Measurements from ENCODE around the gene PRSS37. TPM values are rescaled to one million over a fixed set of nuclear protein-coding genes. Genes with fewer than 3 reads are reported as not detected.

The PRSS37 gene, protein sequence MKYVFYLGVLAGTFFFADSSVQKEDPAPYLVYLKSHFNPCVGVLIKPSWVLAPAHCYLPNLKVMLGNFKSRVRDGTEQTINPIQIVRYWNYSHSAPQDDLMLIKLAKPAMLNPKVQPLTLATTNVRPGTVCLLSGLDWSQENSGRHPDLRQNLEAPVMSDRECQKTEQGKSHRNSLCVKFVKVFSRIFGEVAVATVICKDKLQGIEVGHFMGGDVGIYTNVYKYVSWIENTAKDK
- polyA plus RNA-seq = not detected

- no peaks in the 10 kb centered on the region for H3K36me3 Mint-ChIP-seq
- no peaks in the 10 kb centered on the region for H3K9me3 Mint-ChIP-seq
- no peaks in the 10 kb centered on the region for H3K27me3 Mint-ChIP-seq
- H3K27ac Mint-ChIP-seq = no peak within 1 kb of the TSS
- no peaks in the 10 kb centered on the region for H3K4me1 Mint-ChIP-seq
- H3K4me3 Mint-ChIP-seq = no peak within 1 kb of the TSS
Observed at GRCh38 chr7:141841385-141841784, at the start of gene PRSS37. TSS of gene PRSS37 (minus strand) at chr7:141841485. CDS start at chr7:141841049, 436 bp downstream.

GRCh38 chr7:141889321-141889720 is 48.0 kb upstream of the PRSS37 start:
- peak overlapping the region in 1 of 4 donors; percentile 23 for H3K4me3 Mint-ChIP-seq
- peaks cover 3% of the 10 kb centered on the region for H3K27me3 Mint-ChIP-seq
- H3K36me3 Mint-ChIP-seq = peaks cover 2% of the 10 kb centered on the region
- no peak overlapping the region for H3K27ac Mint-ChIP-seq
- peaks cover 0 to 4% (median 4%) of the 10 kb centered on the region in 3 donors for H3K9me3 Mint-ChIP-seq
- H3K4me1 Mint-ChIP-seq = peaks cover 0 to 2% (median 0%) of the 10 kb centered on the region in 3 donors

DNA sequence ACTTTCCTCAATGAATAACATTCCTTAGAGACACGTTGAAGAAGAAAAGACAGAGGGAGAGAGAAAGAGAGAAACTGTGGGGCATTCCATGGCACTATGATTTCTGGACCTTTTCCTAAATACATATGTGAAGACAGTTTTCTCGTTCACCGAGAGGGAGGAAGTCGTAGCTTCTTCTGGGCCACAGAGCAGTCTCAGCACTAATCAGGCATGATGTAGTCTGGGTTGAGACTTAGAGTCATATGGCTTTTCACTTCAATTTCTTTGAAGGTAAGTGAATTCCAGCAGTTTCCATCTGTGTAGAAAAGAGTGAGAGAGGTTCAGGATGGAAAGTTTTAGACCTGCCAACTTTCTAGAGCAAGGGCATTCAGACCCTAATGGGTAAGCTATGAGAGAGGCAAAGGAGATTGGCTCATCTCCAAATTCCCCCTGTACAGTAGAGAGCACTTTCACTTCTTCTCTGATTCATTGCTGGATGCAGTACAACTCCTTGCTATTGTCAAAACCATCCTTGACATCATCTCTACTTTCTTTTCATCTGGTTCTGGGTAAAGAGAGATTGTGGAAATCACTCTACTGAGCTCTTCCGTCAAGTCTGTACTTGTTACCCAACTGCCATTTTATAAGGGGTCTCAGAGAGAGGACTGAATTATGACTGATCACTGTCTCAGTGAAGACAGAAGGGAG is 43.4 kb upstream of the PRSS37 start:
- H3K27me3 Mint-ChIP-seq = peaks cover 2% of the 10 kb centered on the region
- peaks cover 0 to 2% (median 0%) of the 10 kb centered on the region in 3 donors for H3K4me1 Mint-ChIP-seq
- H3K36me3 Mint-ChIP-seq = peaks cover 2% of the 10 kb centered on the region
- H3K27ac Mint-ChIP-seq = no peak overlapping the region
- peaks cover 0 to 7% (median 4%) of the 10 kb centered on the region in 3 donors for H3K9me3 Mint-ChIP-seq
- H3K4me3 Mint-ChIP-seq = no peak overlapping the region

GRCh38 chr7:141880960-141881359 is 39.7 kb upstream of the PRSS37 start:
- H3K36me3 Mint-ChIP-seq = no peaks in the 10 kb centered on the region
- no peak overlapping the region for H3K27ac Mint-ChIP-seq
- peaks cover 2 to 6% (median 3%) of the 10 kb centered on the region in 3 donors for H3K9me3 Mint-ChIP-seq
- peaks cover 4% of the 10 kb centered on the region for H3K27me3 Mint-ChIP-seq
- no peak overlapping the region for H3K4me3 Mint-ChIP-seq
- peaks cover 0 to 2% (median 0%) of the 10 kb centered on the region in 3 donors for H3K4me1 Mint-ChIP-seq

DNA sequence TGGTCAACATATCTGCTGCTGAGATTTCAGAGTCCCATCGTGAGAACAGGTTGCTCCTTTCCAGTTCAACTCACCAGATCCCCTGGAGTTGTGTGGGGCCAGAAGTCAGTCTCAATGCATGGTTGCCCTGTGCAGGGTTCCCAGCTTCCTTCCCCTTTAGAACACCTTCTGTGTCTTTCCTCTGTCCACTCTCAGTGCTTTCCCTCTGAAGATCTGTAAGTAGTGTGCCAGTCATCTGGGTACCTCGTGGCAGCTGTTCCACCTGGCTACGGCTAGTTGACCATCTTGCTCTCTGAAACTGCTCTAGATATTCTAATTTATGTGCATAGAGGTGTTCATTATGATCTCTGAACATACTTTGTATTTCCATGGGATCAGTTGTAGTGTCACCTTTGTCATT is 36.1 kb upstream of the PRSS37 start:
- H3K4me1 Mint-ChIP-seq = no peaks in the 10 kb centered on the region
- peaks cover 4% of the 10 kb centered on the region for H3K27me3 Mint-ChIP-seq
- H3K27ac Mint-ChIP-seq = peak overlapping the region in 1 of 3 donors; percentile 81
- no peak overlapping the region for H3K4me3 Mint-ChIP-seq
- peaks cover 0 to 6% (median 3%) of the 10 kb centered on the region in 3 donors for H3K9me3 Mint-ChIP-seq
- H3K36me3 Mint-ChIP-seq = peaks cover 2% of the 10 kb centered on the region

DNA sequence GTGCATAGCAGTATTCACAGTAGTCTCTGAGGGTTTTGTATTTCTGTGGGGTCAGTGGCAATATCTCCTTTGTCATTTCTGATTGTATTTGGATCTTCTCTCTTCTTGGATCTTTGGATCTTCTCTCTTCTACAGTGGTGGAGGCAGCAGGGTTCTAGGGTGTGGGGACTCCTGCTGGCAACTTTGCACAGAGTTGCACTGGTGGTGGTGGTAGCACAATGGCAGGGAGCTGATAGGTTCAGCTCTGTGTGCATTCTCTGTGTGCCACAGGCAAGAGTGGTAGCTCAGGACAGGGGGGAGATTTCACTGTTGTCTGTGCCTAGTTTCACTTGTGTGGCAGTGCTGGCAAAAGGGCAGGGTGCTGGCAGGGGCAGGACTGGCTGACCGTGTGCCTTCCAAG is 35.1 kb upstream of the PRSS37 start:
- peaks cover 0 to 6% (median 0%) of the 10 kb centered on the region in 3 donors for H3K9me3 Mint-ChIP-seq
- no peak overlapping the region for H3K27ac Mint-ChIP-seq
- H3K4me1 Mint-ChIP-seq = no peaks in the 10 kb centered on the region
- peaks cover 2% of the 10 kb centered on the region for H3K36me3 Mint-ChIP-seq
- H3K27me3 Mint-ChIP-seq = peaks cover 2% of the 10 kb centered on the region
- H3K4me3 Mint-ChIP-seq = no peak overlapping the region

GRCh38 chr7:141875453-141875852 is 34.2 kb upstream of the PRSS37 start:
- H3K9me3 Mint-ChIP-seq = peaks cover 0 to 6% (median 0%) of the 10 kb centered on the region in 3 donors
- H3K27me3 Mint-ChIP-seq = peaks cover 2% of the 10 kb centered on the region
- no peak overlapping the region for H3K4me3 Mint-ChIP-seq
- H3K27ac Mint-ChIP-seq = no peak overlapping the region
- no peaks in the 10 kb centered on the region for H3K4me1 Mint-ChIP-seq
- H3K36me3 Mint-ChIP-seq = peaks cover 2% of the 10 kb centered on the region

GRCh38 chr7:141874787-141875186 is 33.5 kb upstream of the PRSS37 start:
- Mint-ChIP-seq H3K27ac (no peak overlapping the region), H3K4me3 (no peak overlapping the region), H3K36me3 (peaks cover 2% of the 10 kb centered on the region), H3K4me1 (no peaks in the 10 kb centered on the region), H3K9me3 (peaks cover 2 to 7% (median 6%) of the 10 kb centered on the region in 3 donors), H3K27me3 (peaks cover 2% of the 10 kb centered on the region)

GRCh38 chr7:141872931-141873330 is 31.6 kb upstream of the PRSS37 start:
- Mint-ChIP-seq H3K4me3 (no peak overlapping the region), H3K4me1 (no peaks in the 10 kb centered on the region), H3K27me3 (no peaks in the 10 kb centered on the region), H3K27ac (no peak overlapping the region), H3K9me3 (peaks cover 4 to 12% (median 11%) of the 10 kb centered on the region in 3 donors), H3K36me3 (peaks cover 2% of the 10 kb centered on the region)

DNA sequence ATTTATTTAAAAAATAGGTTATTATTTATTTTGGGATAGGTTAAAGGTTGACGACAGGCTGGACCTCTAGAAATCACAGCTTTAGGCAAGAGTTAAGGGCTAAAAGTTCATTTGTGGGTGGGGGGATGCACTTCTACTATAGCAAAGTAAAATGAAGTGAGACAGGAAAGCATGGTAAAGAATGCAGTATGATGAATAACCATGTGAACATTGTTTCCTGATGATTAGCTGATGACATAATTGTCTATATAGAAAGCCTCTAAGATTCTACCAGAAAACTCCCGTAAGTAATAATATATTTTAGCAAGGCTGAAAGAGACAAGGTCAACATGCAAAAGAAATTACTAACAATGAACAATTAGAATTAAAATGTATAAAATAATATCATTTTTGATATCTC is 25.7 kb upstream of the PRSS37 start:
- H3K27ac Mint-ChIP-seq = no peak overlapping the region
- peaks cover 2% of the 10 kb centered on the region for H3K36me3 Mint-ChIP-seq
- H3K9me3 Mint-ChIP-seq = peaks cover 1 to 14% (median 14%) of the 10 kb centered on the region in 3 donors
- no peaks in the 10 kb centered on the region for H3K4me1 Mint-ChIP-seq
- H3K4me3 Mint-ChIP-seq = no peak overlapping the region
- H3K27me3 Mint-ChIP-seq = no peaks in the 10 kb centered on the region

GRCh38 chr7:141864765-141865447 is 23.6 kb upstream of the PRSS37 start:
- Mint-ChIP-seq H3K36me3 (peaks cover 2% of the 10 kb centered on the region), H3K4me3 (no peak overlapping the region), H3K4me1 (no peaks in the 10 kb centered on the region), H3K27me3 (no peaks in the 10 kb centered on the region), H3K9me3 (peaks cover 1 to 13% (median 8%) of the 10 kb centered on the region in 3 donors), H3K27ac (no peak overlapping the region)

GRCh38 chr7:141860207-141860606 is 18.9 kb upstream of the PRSS37 start:
- H3K9me3 Mint-ChIP-seq = peaks cover 6 to 12% (median 7%) of the 10 kb centered on the region in 3 donors
- no peak overlapping the region for H3K4me3 Mint-ChIP-seq
- H3K36me3 Mint-ChIP-seq = peaks cover 5% of the 10 kb centered on the region
- H3K4me1 Mint-ChIP-seq = no peaks in the 10 kb centered on the region
- H3K27ac Mint-ChIP-seq = no peak overlapping the region
- no peaks in the 10 kb centered on the region for H3K27me3 Mint-ChIP-seq

DNA sequence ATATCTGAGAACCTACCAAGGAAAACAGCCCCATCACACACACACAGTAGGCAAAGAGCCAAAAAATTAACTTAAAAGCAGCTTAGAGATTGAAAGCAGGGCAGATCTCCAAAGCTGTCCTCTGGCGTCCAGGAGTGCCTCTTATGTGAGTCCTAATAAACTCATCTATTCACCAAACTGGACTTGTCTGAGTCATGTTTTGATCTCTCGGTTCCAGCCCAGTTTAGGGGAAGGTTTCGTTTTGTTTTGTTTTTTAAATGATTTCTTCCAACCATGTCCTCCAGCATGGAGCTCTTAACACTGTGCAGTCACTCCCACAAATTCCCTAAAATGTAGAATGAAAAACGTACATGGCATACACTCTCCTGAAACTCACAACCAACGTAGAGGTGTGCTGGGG is 6.7 kb upstream of the PRSS37 start:
- Mint-ChIP-seq H3K9me3 (peaks cover 0 to 23% (median 7%) of the 10 kb centered on the region in 3 donors), H3K27ac (no peak overlapping the region), H3K4me1 (no peaks in the 10 kb centered on the region), H3K27me3 (no peaks in the 10 kb centered on the region), H3K4me3 (no peak overlapping the region), H3K36me3 (no peaks in the 10 kb centered on the region)

DNA sequence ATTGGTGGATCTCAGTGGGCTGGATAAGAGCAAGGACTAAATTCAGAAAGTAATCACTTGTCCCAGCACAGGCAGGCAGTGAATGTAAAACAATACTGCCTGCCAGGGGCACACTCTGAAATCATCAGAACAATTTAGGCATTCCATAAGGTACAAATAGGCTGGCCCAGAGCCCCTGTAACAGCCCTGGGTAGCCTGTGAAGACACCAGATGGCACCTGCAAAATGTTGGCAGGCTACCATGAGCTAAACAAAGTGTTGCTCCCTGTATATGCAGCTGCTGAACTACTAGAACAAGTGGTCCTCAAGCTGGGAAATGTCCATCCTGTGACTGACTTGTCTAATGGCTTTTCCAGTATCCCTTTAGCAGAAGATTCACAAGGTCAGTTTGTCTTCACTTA is 3.0 kb upstream of the PRSS37 start:
- Mint-ChIP-seq H3K9me3 (peaks cover 0 to 8% (median 3%) of the 10 kb centered on the region in 3 donors), H3K27me3 (no peaks in the 10 kb centered on the region), H3K4me1 (no peaks in the 10 kb centered on the region), H3K36me3 (no peaks in the 10 kb centered on the region), H3K4me3 (no peak overlapping the region), H3K27ac (no peak overlapping the region)

GRCh38 chr7:141842904-141843303 is 1.6 kb upstream of the PRSS37 start:
- no peaks in the 10 kb centered on the region for H3K27me3 Mint-ChIP-seq
- H3K27ac Mint-ChIP-seq = no peak overlapping the region
- H3K36me3 Mint-ChIP-seq = no peaks in the 10 kb centered on the region
- H3K4me3 Mint-ChIP-seq = no peak overlapping the region
- H3K9me3 Mint-ChIP-seq = no peaks in the 10 kb centered on the region
- H3K4me1 Mint-ChIP-seq = no peaks in the 10 kb centered on the region

Data from IgD-negative memory B cell (primary cell).